ENCODE data around the gene KLK1. TPM values are rescaled to one million over a fixed set of nuclear protein-coding genes. Genes with fewer than 3 reads are reported as not detected.
"Not testable (repeated sequence)": the region's sequence is repeated elsewhere in the genome, so short reads cannot be mapped to it uniquely, and the experiment has no call there.

Gene KLK1
- total and polyA plus RNA-seq, 12 donors = 1.1 to 26.5 (median 2.4) TPM; not detected in 3

DNA sequence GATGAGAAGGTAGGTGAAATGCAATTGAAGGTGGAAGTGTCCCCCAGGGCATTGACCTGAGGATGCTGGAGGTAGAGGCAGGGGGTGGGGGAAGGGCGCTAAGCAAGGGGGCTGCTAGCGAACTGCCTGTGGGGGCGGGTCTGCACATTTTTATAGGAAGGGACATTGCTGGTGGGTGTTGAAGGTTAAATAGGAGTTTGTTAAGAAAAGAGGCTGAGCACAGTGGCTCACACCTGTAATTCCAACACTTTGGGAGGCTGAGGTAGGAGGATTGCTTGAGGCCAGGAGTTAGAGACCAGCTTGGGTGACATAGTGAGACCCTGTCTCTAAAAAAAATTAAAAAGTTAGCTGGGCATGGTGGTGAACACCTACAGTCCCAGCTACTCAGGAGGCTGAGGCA, 38.9 kb downstream of the KLK1 start:
- DNase-seq = no peak
- intact Hi-C loops (cut with DNase I) = loop anchor here (5.0 to 10.0 kb wide), 5 partner anchors 77 to 430 kb away; no protein-coding TSS in a partner anchor
- Histone ChIP-seq H3K27me3 (peaks cover 15% of the 10 kb centered on the region), H3K9me3 (replicated peaks in 1 of 3) (no peaks in the 10 kb centered on the region), H3K36me3 (replicated peaks in 1 of 2) (no peaks in the 10 kb centered on the region), H3K27ac (no peak overlapping the region), H3K4me1 (replicated peaks in 1 of 2) (no peaks in the 10 kb centered on the region), H3K4me3 (no peak overlapping the region)
- 81 to 94% (median 91%) methylated on average over 3 of the region's 3 CpGs for WGBS, 4 donors
- TF ChIP-seq, protein P1, sequence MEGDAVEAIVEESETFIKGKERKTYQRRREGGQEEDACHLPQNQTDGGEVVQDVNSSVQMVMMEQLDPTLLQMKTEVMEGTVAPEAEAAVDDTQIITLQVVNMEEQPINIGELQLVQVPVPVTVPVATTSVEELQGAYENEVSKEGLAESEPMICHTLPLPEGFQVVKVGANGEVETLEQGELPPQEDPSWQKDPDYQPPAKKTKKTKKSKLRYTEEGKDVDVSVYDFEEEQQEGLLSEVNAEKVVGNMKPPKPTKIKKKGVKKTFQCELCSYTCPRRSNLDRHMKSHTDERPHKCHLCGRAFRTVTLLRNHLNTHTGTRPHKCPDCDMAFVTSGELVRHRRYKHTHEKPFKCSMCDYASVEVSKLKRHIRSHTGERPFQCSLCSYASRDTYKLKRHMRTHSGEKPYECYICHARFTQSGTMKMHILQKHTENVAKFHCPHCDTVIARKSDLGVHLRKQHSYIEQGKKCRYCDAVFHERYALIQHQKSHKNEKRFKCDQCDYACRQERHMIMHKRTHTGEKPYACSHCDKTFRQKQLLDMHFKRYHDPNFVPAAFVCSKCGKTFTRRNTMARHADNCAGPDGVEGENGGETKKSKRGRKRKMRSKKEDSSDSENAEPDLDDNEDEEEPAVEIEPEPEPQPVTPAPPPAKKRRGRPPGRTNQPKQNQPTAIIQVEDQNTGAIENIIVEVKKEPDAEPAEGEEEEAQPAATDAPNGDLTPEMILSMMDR (IDR thresholded peaks at IDR 0.05) = no peak
- no peak for TF ChIP-seq POLR2A (IDR thresholded peaks at IDR 0.05)

DNA sequence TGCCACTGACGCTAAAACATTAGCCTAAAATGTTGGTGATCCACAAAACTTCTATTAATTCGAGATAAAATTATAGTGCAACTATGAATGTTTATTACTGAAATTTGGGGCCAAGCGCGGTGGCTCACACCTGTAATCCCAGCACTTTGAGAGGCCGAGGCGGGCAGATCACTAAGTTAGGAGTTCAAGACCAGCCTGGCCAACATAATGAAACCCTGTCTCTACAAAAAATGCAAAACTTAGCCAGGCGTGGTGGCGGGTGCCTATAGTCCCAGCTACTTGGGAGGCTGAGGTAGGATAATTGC, 39.8 kb downstream of the KLK1 start:
- H3K27me3 ChIP-seq = peaks cover 24% of the 10 kb centered on the region
- not testable (repeated sequence) for H3K4me3 ChIP-seq; H3K9me3 ChIP-seq (replicated peaks in 1 of 3); H3K4me1 ChIP-seq (replicated peaks in 1 of 2); H3K27ac ChIP-seq; H3K36me3 ChIP-seq (replicated peaks in 1 of 2); DNase-seq
- 30 to 37% (median 33%) methylated on average over 8 of the region's 8 CpGs for WGBS, 4 donors
- intact Hi-C loops (cut with DNase I) = loop anchor here (5.0 to 10.0 kb wide), 5 partner anchors 76 to 429 kb away; no protein-coding TSS in a partner anchor

DNA sequence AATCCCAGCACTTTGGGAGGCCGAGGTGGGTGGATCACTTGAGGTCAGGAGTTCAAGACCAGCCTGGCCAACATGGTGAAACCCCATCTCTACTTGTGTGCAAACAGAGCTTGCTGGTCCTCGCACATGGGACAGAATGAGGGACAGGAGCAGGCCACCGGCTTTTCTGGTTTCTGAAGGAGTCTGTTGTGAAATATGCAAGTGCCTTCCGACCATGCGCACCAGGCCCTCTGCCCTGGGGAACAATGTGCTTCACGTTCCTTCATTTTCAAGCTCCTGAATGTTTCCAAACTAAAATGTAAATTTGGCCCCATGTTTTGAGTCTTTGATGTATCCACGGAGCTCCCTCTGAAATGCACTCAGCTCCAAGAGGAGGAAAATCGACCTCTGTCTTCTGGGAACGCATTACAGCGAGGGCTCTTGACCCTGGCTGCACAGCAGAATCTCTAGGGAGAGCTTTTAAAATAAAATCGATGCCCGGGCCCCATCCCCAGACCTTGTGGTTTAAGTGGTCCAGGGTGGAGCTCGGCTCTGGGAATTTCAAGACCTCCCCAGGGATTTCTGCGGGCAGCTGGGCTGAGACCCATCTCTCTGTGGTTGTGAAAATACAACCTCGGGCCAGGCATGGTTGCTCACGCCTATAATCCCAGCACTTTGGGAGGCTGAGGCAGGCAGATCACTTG, 42.7 kb downstream of the KLK1 start:
- peaks cover 52% of the 10 kb centered on the region for H3K27me3 ChIP-seq
- 56 to 72% (median 64%) methylated on average over 13 to 16 of the region's 16 CpGs for WGBS, 4 donors

DNA sequence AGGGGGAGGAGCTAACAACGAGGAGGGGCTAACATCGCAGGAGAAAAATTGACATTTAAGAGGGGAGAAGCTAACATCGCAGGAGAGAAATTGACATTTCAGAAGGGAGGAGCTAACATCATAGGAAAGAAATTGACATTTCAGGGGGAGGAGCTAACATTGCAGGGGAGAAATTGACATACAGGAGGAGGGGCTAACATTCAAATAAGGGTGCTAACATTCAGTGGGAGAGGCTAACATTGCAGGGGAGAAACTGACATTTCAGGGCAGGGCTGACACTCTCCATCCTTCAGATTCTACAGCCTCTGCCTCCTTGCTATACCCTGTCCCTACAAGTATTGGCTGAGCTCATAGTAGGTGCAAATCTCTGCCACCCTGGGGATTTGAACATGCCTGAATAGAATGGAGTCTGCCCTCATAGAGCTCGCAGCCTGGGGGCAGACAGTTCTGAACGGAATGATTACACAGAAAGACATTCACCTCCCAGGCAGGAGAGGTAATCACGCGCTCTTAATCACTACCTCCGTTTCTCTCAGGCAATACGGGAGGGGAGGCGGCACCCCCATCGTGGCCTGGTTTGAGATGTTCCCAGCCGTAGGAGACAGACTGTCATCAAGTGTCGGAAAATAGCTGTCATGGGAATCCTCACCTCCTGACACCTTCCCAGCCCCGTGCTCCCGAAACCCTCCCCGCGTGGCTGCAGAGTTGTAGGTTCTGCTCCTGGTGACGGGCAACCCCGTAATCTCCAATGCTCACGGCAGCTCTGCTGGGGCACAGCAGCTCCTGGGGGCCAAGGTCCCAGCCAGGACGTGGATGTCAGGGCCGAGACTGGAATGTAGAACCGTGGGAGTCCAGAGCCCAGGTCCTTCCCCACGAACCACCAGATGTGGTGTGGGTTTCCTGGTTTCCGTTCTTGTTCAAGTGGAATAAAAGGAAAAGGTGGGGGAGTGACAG, 43.8 kb downstream of the KLK1 start:
- 42 to 61% (median 46%) methylated on average over 17 to 25 of the region's 25 CpGs for WGBS, 4 donors
- H3K27me3 ChIP-seq = peaks cover 55% of the 10 kb centered on the region
- intact Hi-C loops (cut with DNase I) = loop anchor here (5.0 to 10.0 kb wide), 6 partner anchors 72 to 425 kb away; no protein-coding TSS in a partner anchor
- H3K4me3 ChIP-seq = no peak overlapping the region
- no peak overlapping the region for H3K27ac ChIP-seq
- H3K36me3 ChIP-seq (replicated peaks in 1 of 2) = no peaks in the 10 kb centered on the region
- TF ChIP-seq, protein P1 (IDR thresholded peaks at IDR 0.05) = no peak
- TF ChIP-seq POLR2A (IDR thresholded peaks at IDR 0.05) = no peak
- DNase-seq = no peak
- no peaks in the 10 kb centered on the region for H3K9me3 ChIP-seq (replicated peaks in 1 of 3)
- no peaks in the 10 kb centered on the region for H3K4me1 ChIP-seq (replicated peaks in 1 of 2)

More for the DNA sequence above, 42.7 kb downstream of the KLK1 start:
- H3K4me1 ChIP-seq (replicated peaks in 1 of 2) = no peaks in the 10 kb centered on the region
- TF ChIP-seq POLR2A (IDR thresholded peaks at IDR 0.05) = no peak
- TF ChIP-seq, protein P1 (IDR thresholded peaks at IDR 0.05) = no peak
- no peaks in the 10 kb centered on the region for H3K36me3 ChIP-seq (replicated peaks in 1 of 2)
- no peak overlapping the region for H3K27ac ChIP-seq
- DNase-seq = no peak
- intact Hi-C loops (cut with DNase I) = loop anchor here (5.0 to 10.0 kb wide), 5 partner anchors 74 to 426 kb away; no protein-coding TSS in a partner anchor
- no peak overlapping the region for H3K4me3 ChIP-seq
- H3K9me3 ChIP-seq (replicated peaks in 1 of 3) = no peaks in the 10 kb centered on the region

Measured in adrenal gland (tissue), 12 donors.